Neural progenitor cell (in vitro differentiated cells): ENCODE measurements around the gene TFCP2L1. TPM values are rescaled to one million over a fixed set of nuclear protein-coding genes. Genes with fewer than 3 reads are reported as not detected.

Experiments used
- DNase-seq: peaks from one replicate; pipeline ENCODE4 v3.0.0-alpha.2; 2016; ENCODE audit warnings: low spot score
- H2AFZ ChIP-seq: fragments of 200-600 bp; sonication (generic); replicated peaks from 2 replicates; pipeline ENCODE4 v1.6.1; 2016; ENCODE audit warnings: antibody characterized with exemption
- H3F3A ChIP-seq: fragments of 200-600 bp; sonication (generic); 2 replicates; pipeline ENCODE4 v1.6.1; 2016; ENCODE audit warnings: antibody characterized with exemption, low read depth
- H3K27ac ChIP-seq: fragments of 200-600 bp; sonication (generic); 2 replicates; pipeline ENCODE4 v1.5.1; 2016; ENCODE audit warnings: mild to moderate bottlenecking
- H3K27me3 ChIP-seq: fragments of 200-600 bp; sonication (generic); 2 replicates; pipeline ENCODE4 v1.6.1; 2016; ENCODE audit warnings: mild to moderate bottlenecking, moderate library complexity
- H3K36me3 ChIP-seq: fragments of 200-600 bp; sonication (generic); 2 replicates; pipeline ENCODE4 v1.5.1; 2016
- H3K4me1 ChIP-seq: fragments of 200-600 bp; sonication (generic); 2 replicates; pipeline ENCODE4 v1.6.1; 2016; ENCODE audit warnings: mixed run types
- H3K4me2 ChIP-seq: fragments of 200-600 bp; sonication (generic); 2 replicates; pipeline ENCODE4 v1.6.1; 2016
- H3K4me3 ChIP-seq: fragments of 200-600 bp; sonication (generic); 2 replicates; pipeline ENCODE4 v1.5.1; 2016
- H3K79me2 ChIP-seq: fragments of 200-600 bp; sonication (generic); 2 replicates; pipeline ENCODE4 v1.6.1; 2016; ENCODE audit warnings: low read depth
- H3K9ac ChIP-seq: fragments of 200-600 bp; sonication (generic); 2 replicates; pipeline ENCODE4 v1.6.1; 2016
- H3K9me3 ChIP-seq: fragments of 200-600 bp; sonication (generic); 2 replicates; pipeline ENCODE4 v1.5.1; 2016; ENCODE audit warnings: low read depth
- H4K20me1 ChIP-seq: fragments of 200-600 bp; sonication (generic); 2 replicates; pipeline ENCODE4 v1.6.1; 2016; ENCODE audit warnings: low read depth
- H3K27ac Mint-ChIP-seq: 3 replicates; pipeline ENCODE4 v1.8.0; 2021; ENCODE audit warnings: mixed read lengths
- H3K27me3 Mint-ChIP-seq: 2 replicates; pipeline ENCODE4 v1.8.0; 2022; ENCODE audit warnings: low read depth, mild to moderate bottlenecking, inconsistent platforms, moderate library complexity, mixed read lengths; ENCODE audit not compliant: insufficient read depth
- H3K36me3 Mint-ChIP-seq: 3 replicates; pipeline ENCODE4 v1.8.0; 2021; ENCODE audit warnings: mixed read lengths
- H3K4me1 Mint-ChIP-seq: 3 replicates; pipeline ENCODE4 v1.8.0; 2021; ENCODE audit warnings: mixed read lengths
- H3K4me3 Mint-ChIP-seq: 3 replicates; pipeline ENCODE4 v1.8.0; 2021; ENCODE audit warnings: mild to moderate bottlenecking, moderate library complexity, mixed read lengths
- H3K9me3 Mint-ChIP-seq: 3 replicates; pipeline ENCODE4 v1.8.0; 2020; ENCODE audit warnings: mixed read lengths
- CTCF ChIP-seq: fragments of 200-600 bp; sonication (generic); IDR thresholded peaks from 2 replicates; pipeline ENCODE4 v1.5.1; 2017; ENCODE audit warnings: antibody characterized with exemption, mild to moderate bottlenecking
- EZH2 ChIP-seq: fragments of 200-600 bp; sonication (generic); IDR thresholded peaks from 2 replicates; pipeline ENCODE4 v1.6.1; 2017; ENCODE audit warnings: antibody characterized with exemption, mild to moderate bottlenecking, moderate library complexity
- EZH2phosphoT487 ChIP-seq: fragments of 200-600 bp; sonication (generic); IDR thresholded peaks from 2 replicates; pipeline ENCODE4 v1.6.1; 2017; ENCODE audit warnings: antibody characterized with exemption
- total RNA-seq: library from RNA; depleted of rRNA; stranded (reverse); fragments of >200 nt; gene quantifications from 2 replicates; pipeline ENCODE4 v1.2.3, GENCODE V29; 2015; ENCODE audit warnings: low replicate concordance

Gene TFCP2L1
- total RNA-seq, 1 donor from 2014 or later, result 0.04 TPM

- H3K27ac ChIP-seq, result no peak overlapping the region
- peaks cover 4% of the 10 kb centered on the region for H3K4me1 Mint-ChIP-seq
- no peaks in the 10 kb centered on the region for H3K36me3 ChIP-seq
- H3K4me2 ChIP-seq, result no peak overlapping the region
- no peak overlapping the region for H3K27ac Mint-ChIP-seq
- DNase-seq, result no peak
- H3K4me3 ChIP-seq, result no peak overlapping the region
- H2AFZ ChIP-seq, result no peak overlapping the region
- no peaks in the 10 kb centered on the region for H4K20me1 ChIP-seq
- H3K9me3 ChIP-seq, result no peaks in the 10 kb centered on the region
- H3K36me3 Mint-ChIP-seq, result no peaks in the 10 kb centered on the region
- no peak overlapping the region for H3K9ac ChIP-seq
- no peaks in the 10 kb centered on the region for H3K27me3 ChIP-seq
- H3K4me1 ChIP-seq, result no peaks in the 10 kb centered on the region
- peaks cover 5% of the 10 kb centered on the region for H3K27me3 Mint-ChIP-seq
- TF ChIP-seq CTCF, result no peak
- no peak for TF ChIP-seq EZH2
- no peak for TF ChIP-seq EZH2phosphoT487
- H3K9me3 Mint-ChIP-seq, result no peaks in the 10 kb centered on the region
- H3F3A ChIP-seq, result no peaks in the 10 kb centered on the region
- H3K79me2 ChIP-seq, result no peaks in the 10 kb centered on the region
- H3K4me3 Mint-ChIP-seq, result no peak overlapping the region
Observed at GRCh38 chr2:121246704-121247255, 38.2 kb downstream of the TFCP2L1 start.

- no peak overlapping the region for H2AFZ ChIP-seq
- Mint-ChIP-seq H3K36me3 (no peaks in the 10 kb centered on the region), H3K9me3 (no peaks in the 10 kb centered on the region), H3K27ac (no peak overlapping the region), H3K4me3 (no peak overlapping the region), H3K27me3 (peaks cover 8% of the 10 kb centered on the region), H3K4me1 (peaks cover 5% of the 10 kb centered on the region)
- H3K9me3 ChIP-seq, result no peaks in the 10 kb centered on the region
- no peak overlapping the region for H3K4me2 ChIP-seq
- no peaks in the 10 kb centered on the region for H3K79me2 ChIP-seq
- no peaks in the 10 kb centered on the region for H3K4me1 ChIP-seq
- H3K9ac ChIP-seq, result no peak overlapping the region
- H3K27me3 ChIP-seq, result no peaks in the 10 kb centered on the region
- H4K20me1 ChIP-seq, result no peaks in the 10 kb centered on the region
- no peaks in the 10 kb centered on the region for H3F3A ChIP-seq
- H3K4me3 ChIP-seq, result no peak overlapping the region
- no peak overlapping the region for H3K27ac ChIP-seq
- no peaks in the 10 kb centered on the region for H3K36me3 ChIP-seq
- no peak for DNase-seq
- TF ChIP-seq CTCF (no peak), EZH2phosphoT487 (no peak), EZH2 (no peak)
Observed at GRCh38 chr2:121245913-121246312, 39.1 kb downstream of the TFCP2L1 start.

GRCh38 chr2:121245120-121245820, 39.7 kb downstream of the TFCP2L1 start:
- Histone ChIP-seq H3F3A (no peaks in the 10 kb centered on the region), H3K27ac (no peak overlapping the region), H3K4me1 (no peaks in the 10 kb centered on the region), H3K9ac (no peak overlapping the region), H3K9me3 (no peaks in the 10 kb centered on the region), H3K4me2 (no peak overlapping the region), H3K36me3 (no peaks in the 10 kb centered on the region), H3K79me2 (no peaks in the 10 kb centered on the region), H4K20me1 (no peaks in the 10 kb centered on the region), H2AFZ (no peak overlapping the region), H3K27me3 (no peaks in the 10 kb centered on the region), H3K4me3 (no peak overlapping the region)
- no peak overlapping the region for H3K4me3 Mint-ChIP-seq
- H3K27me3 Mint-ChIP-seq, result peaks cover 8% of the 10 kb centered on the region
- no peaks in the 10 kb centered on the region for H3K36me3 Mint-ChIP-seq
- no peaks in the 10 kb centered on the region for H3K9me3 Mint-ChIP-seq
- TF ChIP-seq CTCF (no peak), EZH2phosphoT487 (no peak), EZH2 (no peak)
- H3K27ac Mint-ChIP-seq, result no peak overlapping the region
- peaks cover 10% of the 10 kb centered on the region for H3K4me1 Mint-ChIP-seq
- DNase-seq, result no peak
